Stimulated activated CD4-positive, alpha-beta T cell treated with anti-CD3 and anti-CD28 coated beads, Interleukin-1b, Interleukin-23, amount 100 ng/mL, for 1 hour (primary cell): ENCODE results near the gene RPL18.
"Not testable (repeated sequence)": the region's sequence is repeated elsewhere in the genome, so short reads cannot be mapped to it uniquely, and the experiment has no call there.

ENCODE experiments used
- DNase-seq, 2 donors: peaks; one replicate each; pipeline ENCODE4 v3.0.0-alpha.2; 2020; ENCODE audit warnings: low read depth in 2 of 2

Gene RPL18

DNA sequence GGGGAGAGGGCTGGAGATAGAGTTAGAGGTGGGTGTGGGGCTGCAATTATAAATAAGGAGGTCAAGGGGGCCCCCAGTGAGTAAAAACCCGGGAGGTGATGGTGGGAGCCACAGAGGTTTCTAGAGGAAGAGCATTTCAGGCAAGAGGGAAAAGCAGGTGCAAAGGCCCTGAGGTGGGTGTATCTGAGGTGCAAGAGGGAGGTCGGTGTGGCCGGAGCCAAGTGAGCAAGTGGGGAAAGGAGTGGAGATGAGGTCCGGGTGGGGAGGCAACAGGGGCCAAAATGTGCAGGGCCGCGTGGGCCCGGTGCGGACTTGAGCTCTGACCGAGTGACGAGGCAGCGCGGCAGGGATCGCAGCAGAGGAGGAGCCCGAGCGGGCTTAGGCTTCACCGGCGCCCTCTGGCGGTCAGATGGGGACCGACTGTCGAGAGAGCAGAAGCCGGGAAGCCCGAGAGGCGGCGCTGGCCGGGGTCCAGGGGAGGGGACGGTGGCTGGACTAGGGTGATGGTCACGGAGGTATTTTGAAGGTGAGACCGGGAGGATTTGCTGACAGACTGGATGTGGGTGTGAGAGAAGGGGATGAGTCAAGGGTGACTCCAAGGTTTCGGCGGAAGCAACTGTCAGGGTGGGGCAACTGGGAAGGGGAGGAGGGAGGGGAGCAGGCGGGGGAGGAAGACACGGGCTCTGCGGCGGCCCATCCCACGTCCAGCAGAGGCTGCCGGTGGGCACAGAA is 30.1 kb downstream of the RPL18 start:
- DNase-seq: peak; percentile 66 to 77

DNA sequence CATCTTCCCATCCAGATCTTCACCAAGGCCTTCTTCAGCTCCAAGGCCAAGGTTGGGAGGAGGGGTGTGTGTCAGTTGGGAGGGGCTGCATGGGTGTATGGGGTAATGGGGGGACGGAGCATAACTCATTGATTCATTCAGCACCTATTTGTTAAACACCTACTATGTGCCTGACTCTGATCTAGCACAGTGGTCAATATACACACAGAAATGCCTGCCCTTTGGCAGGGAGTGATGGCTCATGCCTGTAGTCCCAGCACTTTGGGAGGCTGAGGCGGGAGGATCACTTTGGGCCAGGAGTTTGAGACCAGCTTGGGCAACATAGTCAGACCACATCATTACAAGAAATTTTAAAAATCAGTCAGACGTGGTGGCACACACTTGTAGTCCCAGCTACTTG is 31.6 kb downstream of the RPL18 start:
- no peak for DNase-seq

DNA sequence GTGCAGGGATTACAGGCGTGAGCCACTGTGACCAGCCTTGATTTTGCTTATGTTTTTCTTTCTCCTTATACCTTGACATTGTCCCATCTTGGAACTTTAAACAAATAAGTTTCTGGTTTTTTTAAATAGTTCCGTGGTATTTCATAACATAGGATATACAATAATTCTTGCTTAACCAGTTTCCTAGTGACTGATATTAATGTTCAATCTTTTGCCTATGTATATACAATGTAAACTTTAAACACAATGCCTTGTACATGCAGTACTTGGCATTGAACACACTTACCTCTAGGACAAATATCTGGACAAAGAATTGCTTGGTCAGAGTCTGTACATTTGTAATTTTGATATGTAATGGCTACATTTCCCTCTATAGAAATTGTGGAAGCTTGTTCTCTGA is 36.8 kb downstream of the RPL18 start:
- no peak for DNase-seq

DNA sequence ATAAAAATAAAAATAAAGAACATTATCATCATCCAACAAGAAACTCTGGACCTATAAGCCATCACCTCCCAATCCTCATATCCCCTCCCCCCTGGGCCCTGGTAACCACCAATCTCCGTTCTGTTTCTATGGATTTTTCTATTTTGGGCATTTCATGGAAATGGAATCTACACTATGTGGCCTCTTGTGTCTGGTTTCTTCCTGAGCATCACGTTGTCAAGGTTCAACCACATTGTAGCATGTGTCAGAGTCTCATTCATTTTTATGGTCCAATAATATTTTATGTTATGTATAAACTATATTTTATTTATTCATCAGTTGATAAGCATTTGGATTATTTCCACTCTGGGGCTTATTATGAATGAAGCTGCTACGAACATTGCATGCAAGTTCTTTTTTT is 40.1 kb downstream of the RPL18 start:
- DNase-seq: no peak

DNA sequence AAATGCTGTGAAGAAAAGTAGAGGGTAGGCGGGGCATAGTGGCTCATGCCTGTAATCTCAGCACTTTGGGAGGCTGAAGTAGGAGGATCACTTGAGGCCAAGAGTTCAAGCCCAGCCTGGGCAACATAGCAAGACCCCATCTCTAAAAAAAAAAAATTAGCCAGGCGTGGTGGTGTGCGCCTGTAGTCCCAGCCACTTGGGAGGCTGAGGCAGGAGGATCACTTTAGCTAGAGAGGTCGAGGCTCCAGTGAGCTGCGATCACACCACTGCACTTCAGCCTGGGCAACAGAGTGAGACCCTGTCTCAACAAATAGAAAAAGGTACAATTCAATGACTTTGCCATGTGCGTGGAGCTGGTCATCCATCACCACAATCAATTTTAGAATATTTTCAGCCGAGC is 41.1 kb downstream of the RPL18 start:
- not testable (repeated sequence) for DNase-seq

DNA sequence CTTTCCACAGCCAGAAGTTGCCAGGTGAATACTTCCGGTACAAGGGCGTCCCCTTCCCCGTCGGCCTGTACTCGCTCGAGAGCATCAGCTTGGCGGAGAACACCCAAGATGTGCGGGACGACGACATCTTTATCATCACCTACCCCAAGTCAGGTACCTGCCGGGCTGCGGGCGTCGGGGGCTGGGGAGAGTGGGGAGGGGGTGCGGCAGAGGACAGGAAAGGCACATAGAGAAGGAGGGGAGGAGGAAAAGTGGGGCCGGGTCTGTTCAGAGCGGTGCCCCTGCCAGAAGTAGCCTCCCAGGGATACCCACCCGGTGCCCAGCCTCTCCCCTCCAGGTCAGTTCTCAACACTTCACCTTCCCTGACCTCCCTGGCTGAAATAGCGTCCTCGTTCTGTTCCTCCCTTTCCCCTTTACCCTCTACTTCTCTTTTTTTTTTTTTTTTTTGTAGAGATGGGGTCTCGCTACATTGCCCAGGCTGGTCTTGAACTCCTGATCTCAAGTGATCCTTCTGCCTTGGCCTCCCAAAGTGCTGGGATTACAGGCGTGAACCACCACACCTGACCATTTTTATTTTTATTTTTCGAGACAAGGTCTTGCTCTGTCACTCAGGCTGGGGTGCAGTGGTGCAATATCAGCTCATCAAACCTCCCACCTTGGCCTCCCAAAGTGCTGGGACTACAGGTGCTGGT is 42.9 kb downstream of the RPL18 start:
- no peak for DNase-seq

- DNase-seq: no peak
Observed at GRCh38 chr19:48573163-48573505, 45.8 kb downstream of the RPL18 start.

- no peak for DNase-seq
Observed at GRCh38 chr19:48571378-48572162, 47.4 kb downstream of the RPL18 start.

DNA sequence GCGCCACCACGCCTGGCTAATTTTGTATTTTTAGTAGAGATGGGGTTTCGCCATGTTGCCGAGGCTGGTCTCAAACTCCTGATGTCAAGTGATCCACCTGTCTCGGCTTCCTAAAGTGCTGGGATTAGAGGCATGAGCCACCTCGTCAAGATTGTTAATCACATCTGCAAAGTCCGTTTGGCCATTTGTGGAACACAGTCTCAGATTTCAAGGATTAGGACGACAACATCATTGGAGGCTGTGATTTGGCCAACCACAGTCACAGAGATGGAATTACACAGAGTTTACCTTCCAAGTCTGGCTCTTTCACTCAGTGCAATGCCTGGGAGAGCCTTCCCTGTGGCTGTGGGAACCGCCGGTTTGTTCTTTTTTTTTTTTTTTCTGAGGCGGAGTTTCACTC is 49.2 kb downstream of the RPL18 start:
- no peak for DNase-seq

- no peak for DNase-seq
Observed at GRCh38 chr19:48568345-48568886, 50.6 kb downstream of the RPL18 start.
